Small intestine (tissue), 7 donors: ENCODE results near the gene PCAT6. TPM values are rescaled to one million over a fixed set of nuclear protein-coding genes. Genes with fewer than 3 reads are reported as not detected.

ENCODE experiments used
- DNase-seq, 2 donors: peaks; one replicate each; pipeline versions ENCODE4 v3.0.0 to v3.0.0-alpha.2; 2013
- FAIRE-seq: peaks from 2 replicates; lab custom pipeline; 2012; peaks lifted over from hg19 to GRCh38; lab: Jason Lieb, UNC
- H3K27ac ChIP-seq, 3 donors: one replicate each; pipeline ENCODE4 v1.5.1; 2013; ENCODE audit warnings: low read length in 2 of 3, mild to moderate bottlenecking in 2 of 3, control low read depth in 1 of 3, inconsistent platforms in 1 of 3, low read depth in 1 of 3, moderate library complexity in 1 of 3
- H3K27me3 ChIP-seq, 3 donors: one replicate each; pipeline ENCODE4 v1.6.1; 2013; ENCODE audit warnings: low read length in 3 of 3, inconsistent platforms in 1 of 3; ENCODE audit not compliant: control insufficient read depth in 3 of 3, insufficient read depth in 3 of 3
- H3K36me3 ChIP-seq, 3 donors: one replicate each; pipeline ENCODE4 v1.6.1; 2013; ENCODE audit warnings: low read length in 3 of 3, inconsistent platforms in 1 of 3, low read depth in 1 of 3, mild to moderate bottlenecking in 1 of 3, moderate library complexity in 1 of 3; ENCODE audit not compliant: control insufficient read depth in 3 of 3, insufficient read depth in 2 of 3
- H3K4me1 ChIP-seq, 3 donors: one replicate each; pipeline ENCODE4 v1.6.1; 2013; ENCODE audit warnings: low read length in 2 of 3, inconsistent platforms in 1 of 3, low read depth in 1 of 3, mild to moderate bottlenecking in 1 of 3, moderate library complexity in 1 of 3; ENCODE audit not compliant: control insufficient read depth in 3 of 3, insufficient read depth in 2 of 3
- H3K4me3 ChIP-seq, 3 donors: one replicate each; pipeline ENCODE4 v1.5.1; 2013; ENCODE audit warnings: low read length in 3 of 3, control low read depth in 1 of 3, inconsistent platforms in 1 of 3, low read depth in 1 of 3, mild to moderate bottlenecking in 1 of 3, moderate library complexity in 1 of 3
- H3K9me3 ChIP-seq, 2 donors: one replicate each; pipeline ENCODE4 v1.6.1; 2013; ENCODE audit warnings: low read depth in 1 of 2, low read length in 1 of 2; ENCODE audit not compliant: control insufficient read depth in 2 of 2, insufficient read depth in 1 of 2
- WGBS, 3 donors: extraction: QIAGEN DNeasy Blood & Tissue Kit; methylation state at CpG; one replicate each; pipeline ENCODE4 v1.1.7; 2013; 5-methylcytosine and 5-hydroxymethylcytosine counted together
- polyA plus RNA-seq, 4 donors: library from polyadenylated mRNA; stranded (reverse) in 3 of 4; unstranded in 1 of 4; fragments of 200-250 nt in 3 of 4; fragments of 120-200 nt in 1 of 4; gene quantifications; one replicate each; pipeline versions ENCODE4 v1.2.1 to v1.2.3, GENCODE V29; 2013
- donor health status: healthy with polysubstance abuse.
- donor health status: control.
- donor health status: control.
- donor health status: Bipolar disorder and iron deficiency.
- donor health status: healthy.

The PCAT6 gene
- polyA plus RNA-seq, 4 donors, result 1.2 to 2.1 (median 1.6) TPM

- FAIRE-seq (no peak), DNase-seq (no peak)
- WGBS, 3 donors, result 86 to 92% (median 86%) methylated on average over 15 of the region's 15 CpGs
- H3K4me3 ChIP-seq, result no peak overlapping the region
- H3K27ac ChIP-seq, result no peak overlapping the region
- no peaks in the 10 kb centered on the region for H3K27me3 ChIP-seq
- peaks cover 0 to 10% (median 0%) of the 10 kb centered on the region in 3 donors for H3K4me1 ChIP-seq
- H3K9me3 ChIP-seq, result peaks cover 0 to 2% of the 10 kb centered on the region in 2 donors
- H3K36me3 ChIP-seq, result peaks cover 0 to 10% (median 2%) of the 10 kb centered on the region in 3 donors
These were observed 7.5 kb upstream of the PCAT6 start for GRCh38 chr1:202802998-202803932.

- WGBS, 3 donors, result 69 to 70% (median 70%) methylated on average over 4 of the region's 4 CpGs
These were observed 6.6 kb upstream of the PCAT6 start for GRCh38 chr1:202804126-202804525.

DNA sequence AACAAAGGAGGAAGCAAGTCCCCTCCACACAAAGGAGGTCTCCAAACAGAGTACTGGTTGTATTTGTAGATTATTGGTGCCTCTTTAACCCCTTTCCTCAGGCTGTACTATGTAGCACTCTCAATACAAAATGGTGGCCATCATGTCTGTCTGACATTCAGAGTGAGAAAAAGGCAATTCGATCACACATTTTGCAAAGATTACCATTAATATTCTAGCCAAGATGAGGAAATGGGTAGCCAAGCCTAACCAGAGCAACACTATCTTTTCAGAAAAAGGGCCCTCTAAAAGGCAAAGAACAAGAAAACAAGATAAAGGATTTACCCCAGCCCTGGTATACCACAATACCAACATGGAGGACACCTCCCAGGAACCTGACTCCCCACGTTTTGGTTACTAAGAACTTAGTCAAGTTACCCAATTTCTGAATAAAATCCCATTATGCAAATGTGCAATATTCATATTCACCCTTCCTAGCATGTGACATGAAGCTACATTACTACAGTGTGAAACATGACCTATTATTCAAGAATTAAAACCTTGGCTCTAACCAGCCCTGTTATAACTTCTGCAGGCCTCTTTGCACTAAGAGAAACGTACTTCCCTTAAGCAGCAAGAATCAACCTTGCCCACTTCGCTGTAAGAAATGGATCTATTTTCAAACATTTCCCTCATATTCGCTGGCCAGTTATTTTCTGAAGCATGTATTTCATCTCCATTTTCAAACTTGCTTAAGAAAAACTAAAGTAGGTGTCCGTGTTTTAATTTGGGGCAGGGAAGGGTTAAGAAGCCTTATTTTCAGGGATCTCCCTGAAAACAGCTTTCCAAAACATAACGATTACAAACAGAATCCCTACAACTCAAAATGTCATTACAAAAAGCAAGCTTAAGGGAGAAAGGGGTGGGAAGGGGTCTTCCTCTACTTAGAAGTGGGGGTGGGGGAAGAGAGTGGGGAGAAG lies 4.6 kb upstream of the PCAT6 start:
- Histone ChIP-seq H3K4me3 (peak overlapping the region; percentile 59 to 92 (median 70)), H3K9me3 (no peaks in the 10 kb centered on the region), H3K27me3 (peaks cover 0 to 4% (median 0%) of the 10 kb centered on the region in 3 donors), H3K27ac (peak overlapping the region; percentile 57 to 80 (median 57)), H3K36me3 (no peaks in the 10 kb centered on the region), H3K4me1 (peaks cover 0 to 18% (median 0%) of the 10 kb centered on the region in 3 donors)
- WGBS, 3 donors, result 23 to 41% (median 39%) methylated on average over 7 of the region's 7 CpGs
- DNase-seq (peak in 1 of 2 donors; percentile 32), FAIRE-seq (no peak)

More at GRCh38 chr1:202804126-202804525, 6.6 kb upstream of the PCAT6 start:
- Histone ChIP-seq H3K9me3 (peaks cover 0 to 2% of the 10 kb centered on the region in 2 donors), H3K4me1 (peaks cover 0 to 13% (median 0%) of the 10 kb centered on the region in 3 donors), H3K36me3 (peaks cover 0 to 3% (median 2%) of the 10 kb centered on the region in 3 donors), H3K4me3 (no peak overlapping the region), H3K27me3 (no peaks in the 10 kb centered on the region), H3K27ac (no peak overlapping the region)
- FAIRE-seq (no peak), DNase-seq (no peak)

- peaks cover 0 to 12% (median 0%) of the 10 kb centered on the region in 3 donors for H3K27me3 ChIP-seq
- 0 to 3% (median 1%) methylated on average over 34 to 51 of the region's 51 CpGs for WGBS, 3 donors
- peak overlapping the region in 2 of 3 donors; percentile 57 to 80 for H3K27ac ChIP-seq
- H3K4me1 ChIP-seq, result peaks cover 0 to 22% (median 4%) of the 10 kb centered on the region in 3 donors
- H3K36me3 ChIP-seq, result no peaks in the 10 kb centered on the region
- FAIRE-seq (no peak), DNase-seq (peak in 1 of 2 donors; percentile 63)
- H3K9me3 ChIP-seq, result no peaks in the 10 kb centered on the region
- peak overlapping the region; percentile 59 to 92 (median 70) for H3K4me3 ChIP-seq
These were observed 3.8 kb upstream of the PCAT6 start for GRCh38 chr1:202806845-202807450.

DNA sequence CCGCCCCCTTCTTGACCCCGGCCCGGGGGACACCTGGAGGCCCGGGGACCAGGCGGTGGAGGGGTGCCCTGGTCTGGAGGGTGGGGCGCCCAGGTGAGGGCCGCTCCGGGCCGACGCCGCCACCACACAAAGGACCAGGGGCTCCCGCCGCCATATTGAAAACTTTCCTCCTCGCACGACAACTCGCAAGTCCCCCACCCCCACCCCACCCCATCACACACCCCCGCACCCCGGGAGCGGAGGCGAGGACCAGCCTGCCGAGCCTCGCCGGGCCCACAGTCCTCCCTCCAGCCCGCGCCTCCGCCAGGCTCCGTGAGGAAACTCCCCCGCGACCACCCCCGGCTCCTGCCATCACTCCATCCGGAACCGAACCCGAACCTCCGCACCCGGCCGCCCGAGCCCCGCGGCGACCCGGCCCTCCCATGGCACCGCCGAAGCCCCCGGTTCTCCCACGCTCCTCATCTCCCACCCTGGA lies 3.3 kb upstream of the PCAT6 start:
- H3K27ac ChIP-seq, result peak overlapping the region; percentile 80 to 82 (median 81)

DNA sequence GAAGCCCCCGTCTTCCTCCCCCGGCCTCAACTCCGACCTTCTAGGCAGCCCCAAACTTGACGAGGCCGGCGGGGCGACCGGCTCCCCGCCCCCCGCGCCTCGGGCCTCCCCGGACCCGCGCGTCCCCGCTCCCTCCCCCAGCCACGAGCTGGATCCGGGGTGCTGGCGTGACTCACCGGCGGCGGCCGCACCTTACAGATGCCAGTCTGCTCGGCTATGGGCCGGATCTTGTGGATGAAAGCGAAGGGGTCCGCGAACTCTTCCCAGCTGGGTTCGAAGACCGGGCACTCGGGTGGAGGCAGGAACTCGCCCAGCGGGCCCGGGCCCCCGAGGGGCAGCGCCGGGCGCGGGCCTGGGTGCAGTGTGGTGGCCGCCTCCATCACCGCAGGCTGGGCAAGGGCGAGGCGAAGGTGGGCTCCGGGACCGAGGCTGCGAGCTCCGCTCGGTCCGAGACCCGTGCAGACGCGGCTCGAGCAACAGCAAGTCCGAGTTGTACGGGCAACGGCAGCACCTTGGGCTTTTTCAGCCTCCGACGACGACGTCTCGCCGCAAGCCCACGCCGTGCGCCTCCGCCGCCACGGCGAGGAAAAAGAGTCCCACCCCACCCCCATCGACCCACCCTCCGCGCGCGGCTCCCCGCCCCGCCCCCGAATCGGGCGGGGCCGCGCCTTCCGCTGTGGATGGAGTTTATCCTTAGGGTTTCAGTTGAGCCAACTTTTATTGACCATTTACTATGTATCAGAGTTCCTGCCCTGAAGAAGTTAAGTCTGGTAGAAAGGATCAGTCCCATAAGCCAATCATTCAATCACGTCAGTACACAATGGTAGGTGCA lies 2.6 kb upstream of the PCAT6 start, which contains the start of gene KDM5B:
Gene KDM5B, minus strand, starts transcription at position 496 of the 832 bp plus-strand sequence. Its CDS starts 116 bp downstream, at position 380.
- Histone ChIP-seq H3K27me3 (peaks cover 0 to 17% (median 0%) of the 10 kb centered on the region in 3 donors), H3K27ac (peak within 1 kb of the TSS; percentile 80 to 82 (median 81)), H3K36me3 (no peaks in the 10 kb centered on the region), H3K9me3 (no peaks in the 10 kb centered on the region), H3K4me3 (peak within 1 kb of the TSS; percentile 59 to 92 (median 70)), H3K4me1 (peaks cover 0 to 29% (median 4%) of the 10 kb centered on the region in 3 donors)
- no peak for FAIRE-seq
- WGBS, 3 donors, result 0 to 1% (median 0%) methylated on average over 66 to 84 of the region's 84 CpGs
- peak; percentile 64 to 86 for DNase-seq

More for the DNA sequence above, 3.3 kb upstream of the PCAT6 start:
- WGBS, 3 donors, result 0 to 2% (median 1%) methylated on average over 9 to 45 of the region's 45 CpGs
- peak overlapping the region; percentile 59 to 92 (median 70) for H3K4me3 ChIP-seq
- H3K4me1 ChIP-seq, result peaks cover 0 to 26% (median 4%) of the 10 kb centered on the region in 3 donors
- peaks cover 0 to 17% (median 0%) of the 10 kb centered on the region in 3 donors for H3K27me3 ChIP-seq
- no peaks in the 10 kb centered on the region for H3K9me3 ChIP-seq
- peak; percentile 29 to 64 for DNase-seq
- no peaks in the 10 kb centered on the region for H3K36me3 ChIP-seq
- FAIRE-seq, result no peak

DNA sequence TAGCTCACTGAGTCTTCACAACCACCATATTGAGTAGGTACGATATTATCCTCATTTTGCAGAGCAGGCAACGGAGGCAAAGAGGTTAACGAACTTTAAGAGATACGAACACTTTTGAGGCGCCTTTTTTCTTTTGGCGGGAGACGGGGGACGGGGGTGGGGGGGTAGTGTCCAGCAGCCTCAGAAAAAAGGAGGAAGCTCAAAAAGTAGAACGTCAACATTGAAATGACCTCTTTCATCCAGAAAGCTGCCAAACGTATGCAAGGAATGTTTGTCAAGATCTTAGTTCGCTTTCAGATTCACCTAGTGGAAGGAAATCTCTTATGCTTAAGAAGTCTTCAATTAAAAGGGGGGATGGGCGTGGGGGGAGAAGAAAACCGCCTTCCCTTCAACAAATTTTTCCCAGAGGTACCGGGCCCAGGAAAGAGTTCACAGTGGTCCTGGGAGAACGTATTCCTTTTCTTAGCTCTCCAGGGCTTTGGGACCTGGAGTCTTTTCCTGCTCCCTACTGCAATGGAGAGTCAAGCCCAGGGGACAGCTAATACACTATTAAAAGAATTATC lies 1.1 kb upstream of the PCAT6 start:
- Histone ChIP-seq H3K4me3 (no peak overlapping the region), H3K9me3 (no peaks in the 10 kb centered on the region), H3K27ac (no peak overlapping the region), H3K4me1 (peaks cover 0 to 29% (median 4%) of the 10 kb centered on the region in 3 donors), H3K36me3 (no peaks in the 10 kb centered on the region), H3K27me3 (peaks cover 0 to 17% (median 0%) of the 10 kb centered on the region in 3 donors)
- DNase-seq (peak in 1 of 2 donors; percentile 11), FAIRE-seq (no peak)
- WGBS, 3 donors, result 50 to 68% (median 61%) methylated on average over 15 of the region's 15 CpGs
